GM13977 (cell line): ENCODE data around the gene CELF6.
A peak's percentile ranks its signal among the peaks of the same experiment; 100 is the strongest.

Source experiments
- DNase-seq: peaks from one replicate; pipeline ENCODE4 v3.0.0; 2012; ENCODE audit warnings: low spot score
- in situ Hi-C: fragments of 300-500 bp; cut with MboI; formaldehyde crosslinking; loops from one replicate; pipeline ENCODE4 v1.12.0; 2022; ENCODE audit warnings: low sequenced_read_pairs, low pct_unique_long_range_greater_than_20kb, mixed read lengths, inconsistent platforms; ENCODE audit not compliant: unreplicated experiment
- TF ChIP-seq, protein P1 (sequence below): IDR thresholded peaks from 2 replicates; pipeline ENCODE4 v1.5.1; 2012; ENCODE audit warnings: mild to moderate bottlenecking, control low read depth; ENCODE audit not compliant: insufficient read depth; ENCODE audit errors: extremely low read depth, missing control alignments

The CELF6 gene

DNA sequence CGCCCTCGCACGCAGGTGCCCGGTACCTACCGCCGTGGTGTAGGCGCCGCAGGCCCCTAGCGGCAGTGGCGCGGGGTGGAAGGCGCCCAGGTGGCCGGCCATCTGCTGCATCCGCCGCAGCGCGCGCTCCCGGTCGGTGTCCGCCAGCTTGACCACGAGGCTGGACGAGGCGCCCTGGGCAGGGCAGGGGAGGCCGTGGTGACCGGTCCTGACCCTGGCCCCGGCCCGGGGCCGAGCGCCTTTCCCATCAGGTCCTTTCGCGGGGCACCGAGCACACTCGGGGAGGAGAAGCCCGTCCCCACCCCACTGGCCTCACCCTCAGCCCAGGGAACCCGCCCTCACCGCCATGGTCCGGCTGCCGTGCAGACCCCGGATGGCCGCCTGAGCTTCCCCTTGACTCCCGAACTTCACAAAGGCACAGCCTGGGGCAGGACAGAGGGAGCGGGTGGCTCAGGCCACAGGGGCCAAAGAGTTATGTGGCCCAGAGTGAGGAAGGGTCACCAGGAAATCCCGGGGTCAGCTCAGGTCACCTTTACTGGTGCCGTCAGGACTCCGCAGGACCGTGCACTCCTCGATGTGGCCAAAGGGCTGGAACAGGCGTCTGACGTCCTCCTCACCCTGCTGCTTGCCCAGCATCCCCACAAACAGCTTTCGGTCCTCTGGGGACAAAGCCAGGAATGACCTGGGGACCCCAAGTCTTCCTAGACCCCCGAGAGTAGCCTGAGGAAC is 30.2 kb downstream of the CELF6 start:
- DNase-seq = no peak
- TF ChIP-seq, protein P1, sequence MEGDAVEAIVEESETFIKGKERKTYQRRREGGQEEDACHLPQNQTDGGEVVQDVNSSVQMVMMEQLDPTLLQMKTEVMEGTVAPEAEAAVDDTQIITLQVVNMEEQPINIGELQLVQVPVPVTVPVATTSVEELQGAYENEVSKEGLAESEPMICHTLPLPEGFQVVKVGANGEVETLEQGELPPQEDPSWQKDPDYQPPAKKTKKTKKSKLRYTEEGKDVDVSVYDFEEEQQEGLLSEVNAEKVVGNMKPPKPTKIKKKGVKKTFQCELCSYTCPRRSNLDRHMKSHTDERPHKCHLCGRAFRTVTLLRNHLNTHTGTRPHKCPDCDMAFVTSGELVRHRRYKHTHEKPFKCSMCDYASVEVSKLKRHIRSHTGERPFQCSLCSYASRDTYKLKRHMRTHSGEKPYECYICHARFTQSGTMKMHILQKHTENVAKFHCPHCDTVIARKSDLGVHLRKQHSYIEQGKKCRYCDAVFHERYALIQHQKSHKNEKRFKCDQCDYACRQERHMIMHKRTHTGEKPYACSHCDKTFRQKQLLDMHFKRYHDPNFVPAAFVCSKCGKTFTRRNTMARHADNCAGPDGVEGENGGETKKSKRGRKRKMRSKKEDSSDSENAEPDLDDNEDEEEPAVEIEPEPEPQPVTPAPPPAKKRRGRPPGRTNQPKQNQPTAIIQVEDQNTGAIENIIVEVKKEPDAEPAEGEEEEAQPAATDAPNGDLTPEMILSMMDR = no peak
- in situ Hi-C loops = no loop called here

DNA sequence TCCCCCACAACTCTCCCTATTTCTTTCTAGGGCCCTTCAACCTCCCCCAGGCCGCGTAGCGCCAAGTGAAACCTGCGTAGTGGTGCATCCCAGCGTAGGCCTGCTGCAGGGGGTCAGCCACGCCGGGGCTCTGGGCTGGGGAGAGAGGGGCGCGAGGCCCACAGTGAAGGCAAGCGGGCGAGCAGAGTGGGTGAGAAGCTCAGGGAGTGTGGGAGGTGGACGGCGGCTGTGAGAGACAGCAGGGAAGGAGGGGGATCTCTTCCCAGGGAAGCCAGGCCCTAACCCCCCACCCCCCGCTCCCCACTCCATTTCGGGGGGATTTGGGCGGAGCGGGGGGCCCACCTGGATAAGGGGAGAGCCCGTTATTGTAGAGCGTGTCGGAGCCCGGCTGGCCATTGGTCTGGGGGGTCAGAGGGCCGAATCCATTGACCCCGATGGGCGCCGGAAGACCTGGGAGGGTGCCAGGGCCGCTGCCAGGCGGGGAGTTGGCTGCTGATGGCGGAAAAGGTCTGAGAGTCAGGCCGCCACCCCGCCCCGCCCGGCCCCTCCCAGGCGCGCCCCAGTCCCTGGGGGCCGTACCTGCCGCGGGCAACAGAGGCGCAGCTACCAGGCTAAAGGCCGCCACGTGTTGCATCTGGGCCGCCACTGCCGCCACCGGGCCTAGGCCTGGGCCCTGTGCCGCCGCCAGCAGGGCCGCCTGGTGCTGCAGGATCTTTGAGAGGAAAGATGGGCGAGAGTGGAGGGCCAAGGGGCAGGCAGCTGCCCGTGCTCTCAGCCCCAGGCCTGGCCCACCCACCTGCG is 31.0 kb downstream of the CELF6 start:
- in situ Hi-C loops = no loop called here
- TF ChIP-seq, protein P1 = no peak
- no peak for DNase-seq

DNA sequence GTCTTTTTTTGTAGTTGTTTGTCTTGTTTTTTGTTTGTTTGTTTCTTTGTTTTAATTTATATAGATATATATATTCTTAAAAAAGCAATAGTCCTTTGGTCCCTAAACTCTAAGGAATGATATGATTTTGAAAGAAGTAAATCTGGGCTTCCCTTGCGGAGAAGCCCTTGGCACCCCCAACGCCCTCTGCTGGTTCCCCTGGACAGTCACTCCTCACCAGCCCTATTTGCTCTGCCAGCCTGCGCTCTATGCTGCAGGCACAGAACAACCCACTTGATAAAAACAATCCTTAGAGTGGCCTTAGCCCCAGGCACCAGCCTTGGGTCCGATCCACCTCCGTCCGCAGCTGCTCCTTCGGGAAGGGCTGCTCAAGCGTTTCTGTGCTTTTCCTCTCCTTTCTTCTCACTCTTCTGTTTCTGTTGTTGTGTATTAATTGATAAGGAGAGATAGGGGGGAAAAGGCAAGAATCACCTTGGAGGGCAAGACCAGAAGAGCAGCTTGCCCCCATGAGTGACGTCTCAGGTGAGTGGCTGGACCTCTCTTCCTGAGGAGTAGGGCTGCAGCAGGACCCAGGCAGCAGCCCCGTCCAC is 33.9 kb downstream of the CELF6 start:
- DNase-seq = no peak
- in situ Hi-C loops = no loop called here
- TF ChIP-seq, protein P1 = peak; percentile 52

DNA sequence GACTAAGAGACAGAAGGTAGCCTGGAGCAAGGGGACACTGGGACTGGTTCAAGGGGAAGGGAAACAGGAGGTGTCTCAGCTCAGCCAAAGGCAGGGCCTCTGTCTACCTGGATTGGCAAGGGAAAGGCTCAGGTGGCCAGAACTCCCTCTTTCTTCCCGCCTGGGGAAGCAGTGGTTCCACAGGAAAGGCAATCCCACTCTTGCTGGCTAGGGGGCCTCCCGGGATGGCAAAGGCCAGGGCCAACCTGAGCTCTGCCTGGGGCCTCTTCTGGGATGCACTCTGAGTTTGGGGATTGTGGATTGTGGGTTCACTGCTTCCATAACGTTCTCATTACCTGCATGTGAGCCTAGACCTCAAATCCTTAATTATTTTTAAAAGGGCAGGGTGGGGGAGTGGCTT is 34.6 kb downstream of the CELF6 start:
- in situ Hi-C loops = no loop called here
- DNase-seq = no peak
- TF ChIP-seq, protein P1 = no peak

DNA sequence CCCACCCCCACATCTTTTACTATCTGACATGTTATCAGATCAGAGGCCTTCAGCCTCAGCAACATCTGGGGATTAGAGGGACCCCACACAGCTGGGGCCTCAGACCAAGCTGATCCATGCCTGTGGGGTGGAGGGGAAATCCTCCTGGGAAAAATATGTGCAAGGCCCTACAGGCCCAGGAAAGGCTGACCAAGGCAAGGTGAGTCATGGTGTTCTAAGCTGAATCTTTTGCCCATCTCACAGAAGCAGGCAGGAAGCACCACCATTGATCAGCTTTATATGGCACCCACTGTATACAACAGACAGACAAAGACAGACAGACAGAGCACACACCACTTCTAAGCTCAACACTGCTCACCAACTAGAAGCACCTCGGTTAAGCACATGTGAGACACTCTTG is 35.2 kb downstream of the CELF6 start:
- in situ Hi-C loops = no loop called here
- TF ChIP-seq, protein P1 = no peak
- no peak for DNase-seq

DNA sequence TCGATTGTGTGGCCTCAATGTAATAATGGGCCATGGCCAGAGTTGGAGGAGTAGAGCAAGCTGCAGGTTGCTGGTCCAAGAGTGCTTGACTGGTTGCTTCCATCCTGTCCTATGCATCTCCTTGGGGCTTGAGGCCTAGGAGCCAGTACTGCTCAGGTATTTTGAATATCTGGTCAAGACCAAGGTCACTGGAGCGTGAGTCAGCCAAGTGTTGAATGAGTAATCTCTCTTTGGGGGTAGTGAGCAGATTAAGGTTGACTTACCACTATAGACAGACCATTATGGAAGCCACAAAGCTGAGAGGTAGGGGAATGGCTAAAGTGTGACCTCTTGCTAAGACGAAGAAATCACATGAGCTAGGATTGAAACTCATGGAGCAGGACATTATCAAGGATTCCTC is 38.2 kb downstream of the CELF6 start:
- peak; percentile 40 for DNase-seq
- in situ Hi-C loops = no loop called here
- TF ChIP-seq, protein P1 = no peak
